ENCODE results near the gene ZNF319. TPM values are rescaled to one million over a fixed set of nuclear protein-coding genes. Genes with fewer than 3 reads are reported as not detected.

The ZNF319 gene
- total RNA-seq, 2 experiments from 2014 or later = 4.7 to 12.7 TPM

DNA sequence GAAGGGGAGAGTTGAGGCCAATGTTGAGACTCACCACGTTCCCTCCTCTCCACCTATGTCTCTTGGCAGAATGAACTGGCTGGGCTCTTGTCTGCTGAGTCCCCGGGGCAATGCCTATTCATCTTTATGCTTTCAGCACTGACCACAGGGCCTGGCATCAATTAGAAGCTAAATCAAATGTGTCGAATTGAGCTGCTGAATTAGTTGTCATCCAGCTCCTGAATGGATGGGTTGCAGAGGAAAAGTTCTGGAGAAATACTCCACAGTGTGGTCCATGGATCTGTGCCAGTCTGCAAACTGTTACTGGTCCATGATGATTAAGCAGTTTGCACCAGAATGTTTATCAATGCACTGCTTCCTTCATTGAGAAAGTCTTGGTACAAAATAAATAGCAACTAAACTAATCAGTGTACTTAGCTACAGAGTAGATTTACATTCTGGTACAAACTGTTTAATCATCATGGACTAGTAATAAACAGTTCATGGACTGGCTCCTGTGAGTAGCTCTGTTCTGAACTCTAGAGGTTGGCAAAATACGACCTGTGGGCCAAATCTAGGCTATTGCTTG lies 34.2 kb downstream of the ZNF319 start:
- no peaks in the 10 kb centered on the region for H3K4me1 ChIP-seq (ENCODE audit: insufficient read depth, low read length, poor library complexity, severe bottlenecking)
- ChIA-PET CTCF (ENCODE audit: unreplicated experiment) (no interaction called here), POLR2A (interaction anchor here (0.5 to 1.0 kb wide), 4 partner anchors 34 to 685 kb away, joined by 3 read pairs; partner anchors contain the start of gene CFAP20)
- no peak overlapping the region for H3K4me3 ChIP-seq (ENCODE audit: low read depth, low read length, poor library complexity, severe bottlenecking)
- no TSS peak for BruUV-seq (replicated peaks)
- no peaks in the 10 kb centered on the region for H4K20me1 ChIP-seq (ENCODE audit: insufficient read depth, low read length)
- no peak overlapping the region for H3K27ac ChIP-seq (ENCODE audit: low read depth, low read length, poor library complexity, severe bottlenecking)
- no peaks in the 10 kb centered on the region for H3K9me3 ChIP-seq (ENCODE audit: low read length)
- DNase-seq (ENCODE audit: low spot score) = no peak
- intact Hi-C loops (cut with micrococcal nuclease; ENCODE audit: unreplicated experiment) = no loop called here
- no peak overlapping the region for H2AFZ ChIP-seq (ENCODE audit: low read length)
- TF ChIP-seq, protein P1, sequence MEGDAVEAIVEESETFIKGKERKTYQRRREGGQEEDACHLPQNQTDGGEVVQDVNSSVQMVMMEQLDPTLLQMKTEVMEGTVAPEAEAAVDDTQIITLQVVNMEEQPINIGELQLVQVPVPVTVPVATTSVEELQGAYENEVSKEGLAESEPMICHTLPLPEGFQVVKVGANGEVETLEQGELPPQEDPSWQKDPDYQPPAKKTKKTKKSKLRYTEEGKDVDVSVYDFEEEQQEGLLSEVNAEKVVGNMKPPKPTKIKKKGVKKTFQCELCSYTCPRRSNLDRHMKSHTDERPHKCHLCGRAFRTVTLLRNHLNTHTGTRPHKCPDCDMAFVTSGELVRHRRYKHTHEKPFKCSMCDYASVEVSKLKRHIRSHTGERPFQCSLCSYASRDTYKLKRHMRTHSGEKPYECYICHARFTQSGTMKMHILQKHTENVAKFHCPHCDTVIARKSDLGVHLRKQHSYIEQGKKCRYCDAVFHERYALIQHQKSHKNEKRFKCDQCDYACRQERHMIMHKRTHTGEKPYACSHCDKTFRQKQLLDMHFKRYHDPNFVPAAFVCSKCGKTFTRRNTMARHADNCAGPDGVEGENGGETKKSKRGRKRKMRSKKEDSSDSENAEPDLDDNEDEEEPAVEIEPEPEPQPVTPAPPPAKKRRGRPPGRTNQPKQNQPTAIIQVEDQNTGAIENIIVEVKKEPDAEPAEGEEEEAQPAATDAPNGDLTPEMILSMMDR (conservative IDR thresholded peaks at IDR 0.05; ENCODE audit: low read length) = no peak
- no peaks in the 10 kb centered on the region for H3K79me2 ChIP-seq (ENCODE audit: insufficient read depth, low read depth, low read length)
- H3K9me2 ChIP-seq (ENCODE audit: insufficient read depth, low read length) = no peaks in the 10 kb centered on the region
- no peaks in the 10 kb centered on the region for H3K36me3 ChIP-seq (ENCODE audit: insufficient read depth, low read length)
- no peak overlapping the region for H3K4me2 ChIP-seq (ENCODE audit: low read length)

DNA sequence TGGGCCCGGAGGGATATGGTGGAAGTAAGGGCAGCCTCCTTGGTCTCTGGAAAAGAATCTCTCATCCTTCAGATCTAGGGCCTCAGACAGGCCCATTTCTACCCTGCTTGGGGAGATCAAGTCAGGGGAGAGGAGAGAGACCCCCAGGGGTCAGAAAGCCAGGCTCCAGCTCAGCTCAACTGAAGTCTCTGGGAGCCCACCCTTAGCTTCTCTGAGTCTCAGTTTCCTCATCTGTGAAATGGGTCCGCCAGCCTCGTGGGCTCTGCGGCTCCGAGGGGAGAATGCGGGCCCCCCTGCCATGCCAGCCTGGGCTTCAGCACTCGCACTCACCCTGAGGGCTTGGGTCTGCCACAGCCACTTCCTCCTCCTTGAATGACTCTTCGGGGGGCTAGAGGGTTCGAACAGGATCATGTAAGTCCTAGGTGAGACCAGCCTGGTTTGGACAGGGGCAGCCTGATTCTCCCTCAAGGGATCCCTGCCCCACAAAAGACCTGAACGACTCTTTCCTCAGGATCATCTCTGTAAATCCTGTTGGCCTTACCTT lies 36.2 kb downstream of the ZNF319 start:
- intact Hi-C loops (cut with micrococcal nuclease; ENCODE audit: unreplicated experiment) = no loop called here
- H3K4me3 ChIP-seq (ENCODE audit: low read depth, low read length, poor library complexity, severe bottlenecking) = no peak overlapping the region
- CTCF ChIA-PET (ENCODE audit: unreplicated experiment) = no interaction called here
- no peaks in the 10 kb centered on the region for H3K79me2 ChIP-seq (ENCODE audit: insufficient read depth, low read depth, low read length)
- H3K9me2 ChIP-seq (ENCODE audit: insufficient read depth, low read length) = no peaks in the 10 kb centered on the region
- H3K4me1 ChIP-seq (ENCODE audit: insufficient read depth, low read length, poor library complexity, severe bottlenecking) = no peaks in the 10 kb centered on the region
- TF ChIP-seq EZH2phosphoT487 (IDR thresholded peaks at IDR 0.05; ENCODE audit: borderline replicate concordance, low read depth, low read length) = no peak
- TF ChIP-seq, protein P1 (conservative IDR thresholded peaks at IDR 0.05; ENCODE audit: low read length) = no peak
- no peaks in the 10 kb centered on the region for H3K9me3 ChIP-seq (ENCODE audit: low read length)
- no TSS peak for BruUV-seq (replicated peaks)
- no peaks in the 10 kb centered on the region for H3K36me3 ChIP-seq (ENCODE audit: insufficient read depth, low read length)
- no peak overlapping the region for H3K27ac ChIP-seq (ENCODE audit: low read depth, low read length, poor library complexity, severe bottlenecking)
- no peaks in the 10 kb centered on the region for H4K20me1 ChIP-seq (ENCODE audit: insufficient read depth, low read length)
- DNase-seq (ENCODE audit: low spot score) = no peak
- H2AFZ ChIP-seq (ENCODE audit: low read length) = no peak overlapping the region
- H3K4me2 ChIP-seq (ENCODE audit: low read length) = no peak overlapping the region
- POLR2A ChIA-PET = no interaction called here

DNA sequence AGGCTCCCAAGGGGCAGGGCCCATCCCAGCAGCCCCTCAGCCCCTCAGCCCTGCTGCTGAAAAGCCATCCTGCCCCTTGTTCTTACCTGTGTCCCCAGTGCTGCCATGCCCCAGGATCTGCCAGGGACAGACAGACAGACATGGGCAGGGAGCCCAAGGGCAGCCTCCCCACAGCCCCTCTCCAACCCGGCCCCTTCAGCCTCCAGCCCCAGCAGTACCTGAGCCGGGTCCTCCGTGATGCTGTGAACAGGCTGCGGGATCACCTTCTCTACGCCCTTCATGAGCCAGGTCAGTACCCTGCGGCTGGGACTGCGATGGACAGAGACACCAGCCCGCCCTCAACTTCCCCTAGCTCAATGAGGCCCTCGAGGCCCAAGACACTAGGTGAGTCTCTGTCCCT lies 37.7 kb downstream of the ZNF319 start:
- Histone ChIP-seq H3K36me3 (ENCODE audit: insufficient read depth, low read length) (no peaks in the 10 kb centered on the region), H3K9me2 (ENCODE audit: insufficient read depth, low read length) (no peaks in the 10 kb centered on the region), H3K4me1 (ENCODE audit: insufficient read depth, low read length, poor library complexity, severe bottlenecking) (no peaks in the 10 kb centered on the region), H3K4me3 (ENCODE audit: low read depth, low read length, poor library complexity, severe bottlenecking) (no peak overlapping the region), H4K20me1 (ENCODE audit: insufficient read depth, low read length) (no peaks in the 10 kb centered on the region), H2AFZ (ENCODE audit: low read length) (no peak overlapping the region), H3K79me2 (ENCODE audit: insufficient read depth, low read depth, low read length) (no peaks in the 10 kb centered on the region), H3K9me3 (ENCODE audit: low read length) (no peaks in the 10 kb centered on the region), H3K4me2 (ENCODE audit: low read length) (no peak overlapping the region), H3K27ac (ENCODE audit: low read depth, low read length, poor library complexity, severe bottlenecking) (no peak overlapping the region)
- DNase-seq (ENCODE audit: low spot score) = no peak
- CTCF ChIA-PET (ENCODE audit: unreplicated experiment) = no interaction called here
- TF ChIP-seq, protein P1 (conservative IDR thresholded peaks at IDR 0.05; ENCODE audit: low read length) = no peak
- no peak for TF ChIP-seq EZH2phosphoT487 (IDR thresholded peaks at IDR 0.05; ENCODE audit: borderline replicate concordance, low read depth, low read length)
- no TSS peak for BruUV-seq (replicated peaks)
- POLR2A ChIA-PET = no interaction called here
- intact Hi-C loops (cut with micrococcal nuclease; ENCODE audit: unreplicated experiment) = no loop called here

All from OCI-LY7 (cell line).